Mesenchymal stem cell (in vitro differentiated cells and primary cell): ENCODE results near the gene ACOD1.

Source experiments
- DNase-seq: peaks from one replicate; pipeline ENCODE4 v3.0.0-alpha.2; 2013
- H2AFZ ChIP-seq: one replicate; pipeline ENCODE4 v1.6.1; 2013; ENCODE audit warnings: low read depth, mild to moderate bottlenecking, control low read depth, inconsistent platforms, low read length, moderate library complexity
- H2AK5ac ChIP-seq: 2 replicates; pipeline ENCODE4 v1.6.1; 2013; ENCODE audit warnings: low read length, moderate library complexity, mild to moderate bottlenecking, inconsistent platforms; ENCODE audit not compliant: severe bottlenecking
- H2BK120ac ChIP-seq: one replicate; pipeline ENCODE4 v1.6.1; 2013; ENCODE audit warnings: low read depth, mild to moderate bottlenecking, inconsistent platforms, low read length, moderate library complexity
- H2BK12ac ChIP-seq, 2 experiments: one replicate each; pipeline ENCODE4 v1.6.1; 2013; ENCODE audit warnings: inconsistent platforms in 2 of 2, low read length in 2 of 2, mild to moderate bottlenecking in 2 of 2, moderate library complexity in 2 of 2, control low read depth in 1 of 2
- H2BK15ac ChIP-seq: one replicate; pipeline ENCODE4 v1.6.1; 2013; ENCODE audit warnings: mild to moderate bottlenecking, low read depth, inconsistent platforms; ENCODE audit not compliant: poor library complexity, severe bottlenecking
- H2BK5ac ChIP-seq: 2 replicates; pipeline ENCODE4 v1.6.1; 2013; ENCODE audit warnings: low read depth, mild to moderate bottlenecking, low read length, control low read depth, inconsistent platforms; ENCODE audit not compliant: poor library complexity, severe bottlenecking
- H3K14ac ChIP-seq, 2 experiments: one replicate each; pipeline ENCODE4 v1.6.1; 2013; ENCODE audit warnings: inconsistent platforms in 2 of 2, low read length in 2 of 2, control low read depth in 1 of 2, mild to moderate bottlenecking in 1 of 2, moderate library complexity in 1 of 2
- H3K18ac ChIP-seq, 2 experiments: one replicate each; pipeline ENCODE4 v1.6.1; 2013; ENCODE audit warnings: inconsistent platforms in 2 of 2, low read length in 2 of 2, control low read depth in 1 of 2, low read depth in 1 of 2, mild to moderate bottlenecking in 1 of 2
- H3K23ac ChIP-seq, 2 experiments: one replicate each; pipeline ENCODE4 v1.6.1; 2013; ENCODE audit warnings: inconsistent platforms in 2 of 2, low read length in 2 of 2, mild to moderate bottlenecking in 2 of 2, moderate library complexity in 2 of 2, control low read depth in 1 of 2
- H3K27ac ChIP-seq: 2 replicates; pipeline ENCODE4 v1.5.1; 2013; ENCODE audit warnings: mild to moderate bottlenecking, moderate library complexity, low read length, control low read depth, inconsistent platforms; ENCODE audit not compliant: poor library complexity, severe bottlenecking
- H3K27me3 ChIP-seq, 2 experiments: 2 replicates each; pipeline versions ENCODE4 v1.6.1 to v1.7.0; 2013; ENCODE audit warnings: low read length in 2 of 2, mild to moderate bottlenecking in 2 of 2, moderate library complexity in 2 of 2, control low read depth in 1 of 2, inconsistent platforms in 1 of 2; ENCODE audit not compliant: control insufficient read depth in 1 of 2, insufficient read depth in 1 of 2
- H3K36me3 ChIP-seq, 2 experiments: 2 replicates each; pipeline versions ENCODE4 v1.6.1 to v1.7.0; 2013; ENCODE audit warnings: low read length in 2 of 2, control low read depth in 1 of 2, inconsistent platforms in 1 of 2, low read depth in 1 of 2, mild to moderate bottlenecking in 1 of 2; ENCODE audit not compliant: insufficient read depth in 2 of 2, control insufficient read depth in 1 of 2
- H3K4ac ChIP-seq, 2 experiments: one replicate each; pipeline ENCODE4 v1.6.1; 2013; ENCODE audit warnings: inconsistent platforms in 2 of 2, low read length in 2 of 2, mild to moderate bottlenecking in 2 of 2, moderate library complexity in 2 of 2, control low read depth in 1 of 2, low read depth in 1 of 2
- H3K4me1 ChIP-seq: 2 replicates; pipeline ENCODE4 v1.6.1; 2013; ENCODE audit warnings: low read depth, low read length, control low read depth; ENCODE audit not compliant: control insufficient read depth, insufficient read depth
- H3K4me2 ChIP-seq: 2 replicates; pipeline ENCODE4 v1.6.1; 2013; ENCODE audit warnings: low read length, mild to moderate bottlenecking, inconsistent platforms; ENCODE audit not compliant: poor library complexity, severe bottlenecking
- H3K4me3 ChIP-seq, 2 experiments: 2 replicates each; pipeline versions ENCODE4 v1.5.1 to v1.7.0; 2013; ENCODE audit warnings: low read length in 2 of 2, mild to moderate bottlenecking in 2 of 2, control low read depth in 1 of 2, low read depth in 1 of 2; ENCODE audit not compliant: insufficient read depth in 1 of 2
- H3K79me1 ChIP-seq: replicated peaks from 2 replicates; pipeline ENCODE4 v1.6.1; 2013; ENCODE audit warnings: mild to moderate bottlenecking, control low read depth, low read length, inconsistent platforms; ENCODE audit not compliant: poor library complexity, severe bottlenecking
- H3K9ac ChIP-seq: 2 replicates; pipeline ENCODE4 v1.7.0; 2013; ENCODE audit warnings: mild to moderate bottlenecking, low read length, moderate library complexity
- H3K9me3 ChIP-seq: 2 replicates; pipeline ENCODE4 v1.7.0; 2013; ENCODE audit warnings: mild to moderate bottlenecking, low read length; ENCODE audit not compliant: control insufficient read depth
- H4K8ac ChIP-seq: one replicate; pipeline ENCODE4 v1.6.1; 2013; ENCODE audit warnings: inconsistent platforms, mild to moderate bottlenecking, low read length, moderate library complexity
- H4K91ac ChIP-seq: one replicate; pipeline ENCODE4 v1.6.1; 2013; ENCODE audit warnings: mild to moderate bottlenecking, low read length, inconsistent platforms
- WGBS: methylation state at CpG from one replicate; pipeline ENCODE4 v1.1.7; 2013; ENCODE audit warnings: mixed read lengths; 5-methylcytosine and 5-hydroxymethylcytosine counted together

The ACOD1 gene

GRCh38 chr13:76954538-76954937, 6.2 kb downstream of the ACOD1 start:
- Histone ChIP-seq H3K4me2 (no peak overlapping the region), H3K14ac (no peak overlapping the region), H3K18ac (no peak overlapping the region), H2BK120ac (no peak overlapping the region), H4K91ac (no peak overlapping the region), H3K79me1 (no peaks in the 10 kb centered on the region), H3K27ac (no peak overlapping the region), H3K4me3 (no peak overlapping the region), H2BK5ac (no peak overlapping the region), H2AFZ (no peak overlapping the region), H3K9ac (no peak overlapping the region), H4K8ac (no peak overlapping the region), H3K36me3 (no peaks in the 10 kb centered on the region), H2BK12ac (no peak overlapping the region), H3K4me1 (no peaks in the 10 kb centered on the region), H3K23ac (no peak overlapping the region), H3K27me3 (peaks cover 0 to 12% of the 10 kb centered on the region in 2 experiments), H2BK15ac (no peak overlapping the region), H2AK5ac (no peak overlapping the region), H3K9me3 (peaks cover under 1% of the 10 kb centered on the region), H3K4ac (no peak overlapping the region)
- 83% methylated on average over 6 of the region's 6 CpGs for WGBS
- DNase-seq, result no peak

GRCh38 chr13:76955193-76955592, 6.9 kb downstream of the ACOD1 start:
- Histone ChIP-seq H4K91ac (no peak overlapping the region), H2AK5ac (no peak overlapping the region), H2BK5ac (no peak overlapping the region), H2BK15ac (no peak overlapping the region), H3K14ac (no peak overlapping the region), H3K36me3 (no peaks in the 10 kb centered on the region), H3K9ac (no peak overlapping the region), H2AFZ (no peak overlapping the region), H3K79me1 (no peaks in the 10 kb centered on the region), H3K4me3 (no peak overlapping the region), H3K4me1 (no peaks in the 10 kb centered on the region), H3K27ac (no peak overlapping the region), H3K4me2 (no peak overlapping the region), H3K27me3 (peaks cover 0 to 12% of the 10 kb centered on the region in 2 experiments), H2BK12ac (no peak overlapping the region), H3K9me3 (peaks cover 7% of the 10 kb centered on the region), H3K23ac (no peak overlapping the region), H2BK120ac (no peak overlapping the region), H4K8ac (no peak overlapping the region), H3K18ac (no peak overlapping the region), H3K4ac (no peak overlapping the region)
- 97% methylated on average over 4 of the region's 4 CpGs for WGBS
- DNase-seq, result no peak

GRCh38 chr13:76955661-76956060, 7.3 kb downstream of the ACOD1 start:
- H2BK5ac ChIP-seq, result no peak overlapping the region
- no peak overlapping the region for H3K4me3 ChIP-seq
- H3K9me3 ChIP-seq, result peaks cover 11% of the 10 kb centered on the region
- H3K23ac ChIP-seq, result no peak overlapping the region
- H3K4me2 ChIP-seq, result no peak overlapping the region
- H3K4ac ChIP-seq, result no peak overlapping the region
- H2BK12ac ChIP-seq, result no peak overlapping the region
- DNase-seq, result no peak
- H3K27me3 ChIP-seq, result peaks cover 0 to 8% of the 10 kb centered on the region in 2 experiments
- H3K27ac ChIP-seq, result no peak overlapping the region
- H2BK15ac ChIP-seq, result no peak overlapping the region
- no peaks in the 10 kb centered on the region for H3K36me3 ChIP-seq
- H2BK120ac ChIP-seq, result no peak overlapping the region
- no peaks in the 10 kb centered on the region for H3K4me1 ChIP-seq
- no peak overlapping the region for H3K9ac ChIP-seq
- H2AFZ ChIP-seq, result no peak overlapping the region
- 97% methylated on average over 5 of the region's 5 CpGs for WGBS
- H3K79me1 ChIP-seq, result no peaks in the 10 kb centered on the region
- H2AK5ac ChIP-seq, result no peak overlapping the region
- H3K18ac ChIP-seq, result no peak overlapping the region
- H3K14ac ChIP-seq, result no peak overlapping the region
- no peak overlapping the region for H4K8ac ChIP-seq
- no peak overlapping the region for H4K91ac ChIP-seq

- Histone ChIP-seq H3K79me1 (no peaks in the 10 kb centered on the region), H3K4me3 (no peak overlapping the region), H3K27me3 (no peaks in the 10 kb centered on the region), H4K8ac (no peak overlapping the region), H2BK120ac (no peak overlapping the region), H3K4me2 (no peak overlapping the region), H3K14ac (no peak overlapping the region), H3K4me1 (no peaks in the 10 kb centered on the region), H3K9me3 (peaks cover 18% of the 10 kb centered on the region), H3K23ac (no peak overlapping the region), H2BK12ac (no peak overlapping the region), H3K4ac (no peak overlapping the region), H3K36me3 (no peaks in the 10 kb centered on the region), H2AFZ (no peak overlapping the region), H3K18ac (no peak overlapping the region), H3K9ac (no peak overlapping the region), H2AK5ac (no peak overlapping the region), H4K91ac (no peak overlapping the region), H3K27ac (no peak overlapping the region), H2BK5ac (no peak overlapping the region), H2BK15ac (no peak overlapping the region)
- no peak for DNase-seq
- 66% methylated on average over 3 of the region's 4 CpGs for WGBS
Observed at GRCh38 chr13:76958841-76959432, 10.6 kb downstream of the ACOD1 start.
